ENCODE data around the gene CACNA1S.

DNA sequence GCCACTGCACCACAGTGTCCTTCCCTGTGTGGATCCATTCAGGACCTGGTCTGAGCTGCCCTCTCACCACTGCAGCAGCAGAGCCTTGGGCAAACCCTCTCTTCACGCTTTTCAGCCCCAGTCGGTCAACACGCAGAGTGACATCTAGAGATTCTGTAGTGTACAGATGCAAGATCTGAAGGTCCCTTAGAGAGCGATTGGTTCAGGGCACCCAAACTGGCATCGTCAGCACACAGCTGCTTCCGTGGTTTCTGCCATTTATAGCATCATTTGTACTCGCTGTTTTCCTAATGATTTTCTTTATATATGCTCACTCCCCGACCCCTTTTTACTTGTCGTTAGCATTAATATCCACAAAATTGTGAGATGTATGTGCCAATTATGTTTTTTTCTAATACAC lies 16.2 kb upstream of the CACNA1S start:
- TF ChIP-seq, protein P1, sequence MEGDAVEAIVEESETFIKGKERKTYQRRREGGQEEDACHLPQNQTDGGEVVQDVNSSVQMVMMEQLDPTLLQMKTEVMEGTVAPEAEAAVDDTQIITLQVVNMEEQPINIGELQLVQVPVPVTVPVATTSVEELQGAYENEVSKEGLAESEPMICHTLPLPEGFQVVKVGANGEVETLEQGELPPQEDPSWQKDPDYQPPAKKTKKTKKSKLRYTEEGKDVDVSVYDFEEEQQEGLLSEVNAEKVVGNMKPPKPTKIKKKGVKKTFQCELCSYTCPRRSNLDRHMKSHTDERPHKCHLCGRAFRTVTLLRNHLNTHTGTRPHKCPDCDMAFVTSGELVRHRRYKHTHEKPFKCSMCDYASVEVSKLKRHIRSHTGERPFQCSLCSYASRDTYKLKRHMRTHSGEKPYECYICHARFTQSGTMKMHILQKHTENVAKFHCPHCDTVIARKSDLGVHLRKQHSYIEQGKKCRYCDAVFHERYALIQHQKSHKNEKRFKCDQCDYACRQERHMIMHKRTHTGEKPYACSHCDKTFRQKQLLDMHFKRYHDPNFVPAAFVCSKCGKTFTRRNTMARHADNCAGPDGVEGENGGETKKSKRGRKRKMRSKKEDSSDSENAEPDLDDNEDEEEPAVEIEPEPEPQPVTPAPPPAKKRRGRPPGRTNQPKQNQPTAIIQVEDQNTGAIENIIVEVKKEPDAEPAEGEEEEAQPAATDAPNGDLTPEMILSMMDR (IDR thresholded peaks at IDR 0.05; ENCODE audit: low read depth, low read length), result no peak
- no peak for TF ChIP-seq EZH2phosphoT487 (IDR thresholded peaks at IDR 0.05; ENCODE audit: low read depth)
